ENCODE results near the gene ENO2. TPM values are rescaled to one million over a fixed set of nuclear protein-coding genes. Genes with fewer than 3 reads are reported as not detected.
"Not testable (repeated sequence)": the region's sequence is repeated elsewhere in the genome, so short reads cannot be mapped to it uniquely, and the experiment has no call there.

ENO2 gene
- total RNA-seq, 1 donor, result 13.4 TPM

DNA sequence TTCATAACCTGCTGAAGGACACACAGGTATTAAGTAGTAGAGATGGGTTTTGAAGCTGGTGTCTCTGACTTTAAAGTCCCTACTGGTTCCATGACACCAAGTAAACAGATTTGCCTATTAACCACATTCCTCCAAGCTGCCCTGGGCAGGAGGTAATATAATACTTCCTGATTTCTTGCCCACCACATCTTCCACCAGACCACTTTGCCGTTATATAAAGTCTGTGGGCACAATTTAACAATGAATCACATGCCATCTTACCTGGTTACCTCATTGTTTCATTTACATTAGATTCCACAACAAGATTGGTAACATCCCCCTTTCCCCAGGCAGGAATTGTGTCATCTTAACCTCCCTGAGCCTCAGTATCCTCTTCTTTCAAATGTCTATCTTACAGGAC is 10.7 kb upstream of the ENO2 start:
- no peak overlapping the region for H3K4me2 ChIP-seq (ENCODE audit: insufficient read depth, low read length)
- no peaks in the 10 kb centered on the region for H3K27me3 ChIP-seq (ENCODE audit: insufficient read depth, low read length)
- H3K9me3 ChIP-seq (ENCODE audit: low read depth, low read length), result no peaks in the 10 kb centered on the region
- H3K79me2 ChIP-seq (ENCODE audit: insufficient read depth, low read length), result no peaks in the 10 kb centered on the region
- H2AFZ ChIP-seq (ENCODE audit: low read length), result peak overlapping the region; percentile 100
- peaks cover 10% of the 10 kb centered on the region for H3K4me1 ChIP-seq (ENCODE audit: insufficient read depth, low read length)
- no peak for DNase-seq (ENCODE audit: insufficient read length, low spot score, missing footprints)
- H4K20me1 ChIP-seq (ENCODE audit: insufficient read depth, low read length), result no peaks in the 10 kb centered on the region
- H3K4me3 ChIP-seq (ENCODE audit: insufficient read depth, low read length), result no peak overlapping the region
- H3K36me3 ChIP-seq (ENCODE audit: insufficient read depth, low read length), result no peaks in the 10 kb centered on the region
- no peak for TF ChIP-seq CTCF (IDR thresholded peaks at IDR 0.05; ENCODE audit: extremely low read depth, low read depth, low read length)
- H3K27ac ChIP-seq (ENCODE audit: low read depth, low read length), result no peak overlapping the region

DNA sequence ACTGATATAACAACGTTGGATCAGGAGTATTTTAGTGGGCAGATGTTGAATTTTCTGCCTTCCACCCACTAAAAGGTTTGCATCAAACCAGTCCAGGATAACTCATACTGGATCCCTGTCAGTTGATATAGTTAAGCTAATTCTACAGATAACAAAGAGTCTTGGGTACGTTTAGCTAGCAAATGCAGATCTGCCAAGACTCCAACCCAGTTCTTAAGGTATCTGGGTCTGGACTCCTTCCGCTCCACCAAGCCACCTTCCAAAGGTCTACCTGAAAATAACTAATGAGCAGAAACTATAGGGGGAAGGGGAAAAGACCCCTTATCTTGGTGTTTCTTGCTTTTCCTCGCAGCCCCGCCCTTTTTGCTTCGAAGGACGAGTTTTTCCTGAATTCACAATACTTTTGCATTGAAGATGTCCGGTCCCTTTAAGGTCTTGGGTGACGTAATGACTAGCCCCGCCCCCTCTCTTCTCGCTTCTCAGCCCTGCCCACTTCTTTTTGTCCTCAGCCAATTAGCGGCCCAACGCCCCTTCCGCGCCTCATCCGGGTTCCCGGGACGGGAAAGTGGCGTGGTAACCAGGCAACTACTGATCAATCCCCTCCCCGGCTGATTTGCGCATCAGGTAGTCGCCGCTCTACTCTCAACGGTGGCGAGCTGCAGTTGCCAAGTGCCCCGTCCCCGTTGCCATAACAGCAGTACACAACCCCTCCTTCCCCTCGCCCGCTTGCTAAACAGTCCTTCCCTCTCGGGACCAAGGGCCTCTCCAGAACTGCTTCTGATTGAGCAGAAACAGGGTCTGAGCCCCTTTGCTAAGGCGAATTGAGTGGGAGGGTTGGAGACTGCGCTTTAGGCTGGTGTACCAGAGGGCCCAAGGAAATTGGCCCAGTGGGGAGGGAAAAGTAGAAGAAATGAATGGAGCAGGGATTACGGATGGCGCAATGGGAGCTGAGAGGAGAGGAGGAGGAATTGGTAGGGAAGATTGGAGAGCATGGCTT is 9.8 kb upstream of the ENO2 start, which contains the start of gene LRRC23:
TSS of gene LRRC23 (plus strand) at position 543 of the 997 bp plus-strand sequence. CDS start 812 bp downstream, outside the sequence.
- no peaks in the 10 kb centered on the region for H3K27me3 ChIP-seq (ENCODE audit: insufficient read depth, low read length)
- peak within 1 kb of the TSS; percentile 87 for H3K27ac ChIP-seq (ENCODE audit: low read depth, low read length)
- TF ChIP-seq CTCF (IDR thresholded peaks at IDR 0.05; ENCODE audit: extremely low read depth, low read depth, low read length), result no peak

DNA sequence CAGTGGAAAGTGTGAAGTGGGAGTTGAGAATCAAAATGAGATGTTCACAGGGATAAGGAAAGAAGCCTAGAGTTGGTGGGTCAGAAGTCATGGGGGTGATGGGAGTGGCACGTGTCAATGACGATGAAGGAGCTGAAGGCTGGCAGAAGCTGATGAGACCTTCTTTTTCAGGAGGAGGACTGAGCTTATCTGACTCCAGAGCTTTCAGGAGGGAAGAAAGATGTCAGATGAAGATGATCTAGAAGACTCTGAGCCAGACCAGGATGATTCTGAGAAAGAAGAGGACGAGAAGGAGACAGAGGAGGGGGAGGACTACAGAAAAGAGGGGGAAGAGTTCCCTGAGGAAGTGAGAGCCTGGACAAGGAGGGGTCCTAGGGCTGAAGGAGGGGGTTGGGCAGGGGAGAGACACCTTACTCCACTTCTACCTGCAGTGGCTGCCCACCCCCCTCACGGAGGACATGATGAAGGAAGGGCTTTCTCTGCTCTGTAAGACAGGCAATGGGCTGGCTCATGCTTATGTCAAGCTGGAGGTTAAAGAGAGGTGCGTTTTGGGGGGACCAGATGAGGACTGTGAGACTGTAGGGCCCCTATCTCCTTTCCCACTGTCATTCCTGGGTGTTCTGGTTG is 8.9 kb upstream of the ENO2 start:
- no peaks in the 10 kb centered on the region for H4K20me1 ChIP-seq (ENCODE audit: insufficient read depth, low read length)
- peak overlapping the region; percentile 100 for H2AFZ ChIP-seq (ENCODE audit: low read length)
- H3K27ac ChIP-seq (ENCODE audit: low read depth, low read length), result peak overlapping the region; percentile 87

More for the DNA sequence above, 9.8 kb upstream of the ENO2 start, which contains the start of gene LRRC23:
- no peaks in the 10 kb centered on the region for H3K9me3 ChIP-seq (ENCODE audit: low read depth, low read length)
- H3K4me2 ChIP-seq (ENCODE audit: insufficient read depth, low read length), result peak within 1 kb of the TSS; percentile 100
- peak within 1 kb of the TSS; percentile 99 for H3K4me3 ChIP-seq (ENCODE audit: insufficient read depth, low read length)
- H3K36me3 ChIP-seq (ENCODE audit: insufficient read depth, low read length), result no peaks in the 10 kb centered on the region
- DNase-seq (ENCODE audit: insufficient read length, low spot score, missing footprints), result peak; percentile 97
- H3K4me1 ChIP-seq (ENCODE audit: insufficient read depth, low read length), result peaks cover 10% of the 10 kb centered on the region
- no peaks in the 10 kb centered on the region for H3K79me2 ChIP-seq (ENCODE audit: insufficient read depth, low read length)
- H4K20me1 ChIP-seq (ENCODE audit: insufficient read depth, low read length), result no peaks in the 10 kb centered on the region
- H2AFZ ChIP-seq (ENCODE audit: low read length), result peak within 1 kb of the TSS; percentile 100

DNA sequence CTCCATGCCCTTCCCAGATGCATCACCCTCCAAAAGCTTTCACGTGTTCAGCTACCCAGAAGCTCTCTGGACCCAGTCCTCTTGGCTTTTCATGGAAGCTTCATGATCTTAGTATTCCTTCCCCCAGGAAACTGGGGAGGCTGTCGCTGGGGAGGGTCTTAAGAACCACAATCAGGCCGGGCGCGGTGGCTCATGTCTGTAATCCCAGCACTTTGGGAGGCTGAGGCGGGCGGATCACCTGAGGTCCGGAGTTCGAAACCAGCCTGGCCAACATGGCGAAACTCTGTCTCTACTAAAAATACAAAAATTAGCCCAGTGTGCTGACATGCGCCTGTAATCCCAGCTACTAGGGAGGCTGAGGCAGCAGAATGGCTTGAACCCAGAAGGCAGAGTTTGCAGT is 6.2 kb upstream of the ENO2 start:
- not testable (repeated sequence) for H3K9me3 ChIP-seq (ENCODE audit: low read depth, low read length); H3K4me1 ChIP-seq (ENCODE audit: insufficient read depth, low read length); H3K4me2 ChIP-seq (ENCODE audit: insufficient read depth, low read length); H2AFZ ChIP-seq (ENCODE audit: low read length); H3K27me3 ChIP-seq (ENCODE audit: insufficient read depth, low read length); H3K4me3 ChIP-seq (ENCODE audit: insufficient read depth, low read length); H4K20me1 ChIP-seq (ENCODE audit: insufficient read depth, low read length); H3K27ac ChIP-seq (ENCODE audit: low read depth, low read length); H3K36me3 ChIP-seq (ENCODE audit: insufficient read depth, low read length); DNase-seq (ENCODE audit: insufficient read length, low spot score, missing footprints); H3K79me2 ChIP-seq (ENCODE audit: insufficient read depth, low read length)

More for the DNA sequence above, 8.9 kb upstream of the ENO2 start:
- no peak for TF ChIP-seq CTCF (IDR thresholded peaks at IDR 0.05; ENCODE audit: extremely low read depth, low read depth, low read length)
- Histone ChIP-seq H3K4me2 (ENCODE audit: insufficient read depth, low read length) (peak overlapping the region; percentile 100), H3K9me3 (ENCODE audit: low read depth, low read length) (no peaks in the 10 kb centered on the region), H3K4me1 (ENCODE audit: insufficient read depth, low read length) (peaks cover 10% of the 10 kb centered on the region), H3K4me3 (ENCODE audit: insufficient read depth, low read length) (peak overlapping the region; percentile 99), H3K36me3 (ENCODE audit: insufficient read depth, low read length) (no peaks in the 10 kb centered on the region), H3K27me3 (ENCODE audit: insufficient read depth, low read length) (no peaks in the 10 kb centered on the region), H3K79me2 (ENCODE audit: insufficient read depth, low read length) (no peaks in the 10 kb centered on the region)
- no peak for DNase-seq (ENCODE audit: insufficient read length, low spot score, missing footprints)
